H1 (cell line): Measurements from ENCODE around the gene UROS. TPM values are rescaled to one million over a fixed set of nuclear protein-coding genes. Genes with fewer than 3 reads are reported as not detected.

Experiments used
- CTCF ChIA-PET: fragments of 300-600 bp; sonication (Branson Sonifier 250); formaldehyde crosslinking; loops from one replicate; lab custom pipeline; 2021; ENCODE audit not compliant: partially characterized antibody; lab: Charles Lee
- POLR2A ChIA-PET: fragments of 300-600 bp; sonication (Branson Sonifier 250); formaldehyde crosslinking; loops from one replicate; lab custom pipeline; 2021; ENCODE audit warnings: inconsistent platforms; ENCODE audit not compliant: partially characterized antibody; lab: Charles Lee
- DNase-seq, 2 experiments: peaks; one replicate each; pipeline versions ENCODE4 v3.0.0 to v3.0.0-alpha.2; 2010 to 2022; ENCODE audit warnings: low spot score in 2 of 2, low read depth in 1 of 2, mixed read lengths in 1 of 2
- FAIRE-seq: peaks from 2 replicates; lab custom pipeline; 2011; peaks lifted over from hg19 to GRCh38; lab: Jason Lieb, UNC
- H2AFZ ChIP-seq: 2 replicates; pipeline ENCODE4 v1.8.1; 2012; ENCODE audit warnings: low read length, inconsistent platforms
- H2AK5ac ChIP-seq: 2 replicates; pipeline ENCODE4 v1.6.1; 2013; ENCODE audit warnings: low read depth, low read length
- H2BK120ac ChIP-seq: replicated peaks from 2 replicates; pipeline ENCODE3; 2013; ENCODE audit warnings: low read depth, low read length, inconsistent platforms
- H2BK12ac ChIP-seq: 2 replicates; pipeline ENCODE4 v1.6.1; 2013; ENCODE audit warnings: low read depth, low read length
- H2BK15ac ChIP-seq: 2 replicates; pipeline ENCODE4 v1.6.1; 2013; ENCODE audit warnings: low read length
- H2BK20ac ChIP-seq: 2 replicates; pipeline ENCODE4 v1.6.1; 2013; ENCODE audit warnings: low read length
- H2BK5ac ChIP-seq: 2 replicates; pipeline ENCODE4 v1.6.1; 2013; ENCODE audit warnings: low read depth, low read length
- H3K14ac ChIP-seq: 2 replicates; pipeline ENCODE4 v1.6.1; 2013; ENCODE audit warnings: inconsistent platforms; ENCODE audit not compliant: insufficient read length
- H3K18ac ChIP-seq: 2 replicates; pipeline ENCODE4 v1.6.1; 2013; ENCODE audit warnings: low read length; ENCODE audit errors: extremely low read depth
- H3K23ac ChIP-seq: 2 replicates; pipeline ENCODE4 v1.6.1; 2013; ENCODE audit warnings: inconsistent platforms; ENCODE audit not compliant: insufficient read length
- H3K23me2 ChIP-seq: 2 replicates; pipeline ENCODE4 v1.6.1; 2013; ENCODE audit warnings: low read depth, low read length
- H3K27ac ChIP-seq: 2 replicates; pipeline ENCODE4 v1.6.1; 2011; ENCODE audit warnings: low read depth, low read length, inconsistent platforms
- H3K27me3 ChIP-seq, 4 experiments: replicated peaks in 1 of 4; 1 replicate in 1 of 4; 2 replicates in 3 of 4; pipeline versions ENCODE4 v1.6.1 to v1.8.1; 2011 to 2013; ENCODE audit warnings: low read length in 3 of 4, mild to moderate bottlenecking in 3 of 4, inconsistent platforms in 2 of 4, mixed read lengths in 2 of 4, moderate library complexity in 1 of 4; ENCODE audit not compliant: control insufficient read depth in 3 of 4, insufficient read depth in 3 of 4; ENCODE audit errors: extremely low read depth in 1 of 4
- H3K36me3 ChIP-seq, 4 experiments: 2 replicates each; pipeline versions ENCODE4 v1.6.1 to v1.8.1; 2011 to 2013; ENCODE audit warnings: mild to moderate bottlenecking in 4 of 4, low read length in 3 of 4, moderate library complexity in 2 of 4, control low read depth in 1 of 4, inconsistent platforms in 1 of 4; ENCODE audit not compliant: insufficient read depth in 4 of 4, control insufficient read depth in 2 of 4
- H3K4ac ChIP-seq: replicated peaks from 2 replicates; pipeline ENCODE3; 2013; ENCODE audit warnings: low read length, low read depth, mixed read lengths, inconsistent platforms; ENCODE audit not compliant: insufficient read length
- H3K4me1 ChIP-seq, 4 experiments: replicated peaks in 1 of 4; 1 replicate in 1 of 4; 2 replicates in 3 of 4; pipeline versions ENCODE4 v1.6.1 to v1.8.1; 2011 to 2013; ENCODE audit warnings: low read length in 3 of 4, inconsistent platforms in 2 of 4, mixed read lengths in 1 of 4; ENCODE audit not compliant: insufficient read depth in 4 of 4, control insufficient read depth in 3 of 4
- H3K4me2 ChIP-seq, 2 experiments: 2 replicates each; pipeline versions ENCODE4 v1.6.1 to v1.8.1; 2011 to 2013; ENCODE audit warnings: low read depth in 2 of 2, low read length in 2 of 2, control low read depth in 1 of 2, inconsistent platforms in 1 of 2, mild to moderate bottlenecking in 1 of 2; ENCODE audit not compliant: insufficient read depth in 1 of 2
- H3K4me3 ChIP-seq, 4 experiments: fragments of 200-600, 300-600 bp in 1 of 4; sonication (generic), shearing (Covaris generic), sonication (Bioruptor Twin) in 1 of 4; 2 replicates each; pipeline versions ENCODE4 v1.5.1 to v1.8.1; 2011 to 2016; ENCODE audit warnings: low read length in 4 of 4, low read depth in 3 of 4, control low read depth in 2 of 4, inconsistent platforms in 2 of 4, mild to moderate bottlenecking in 2 of 4, mixed read lengths in 1 of 4, moderate library complexity in 1 of 4; ENCODE audit not compliant: insufficient read depth in 2 of 4; ENCODE audit errors: extremely low read depth in 1 of 4
- H3K56ac ChIP-seq: replicated peaks from 2 replicates; pipeline ENCODE3; 2013; ENCODE audit warnings: low read depth, mild to moderate bottlenecking, mixed read lengths, low read length, inconsistent platforms; ENCODE audit not compliant: insufficient read length
- H3K79me1 ChIP-seq: 2 replicates; pipeline ENCODE4 v1.6.1; 2013; ENCODE audit warnings: low read depth, low read length, control low read depth
- H3K79me2 ChIP-seq, 2 experiments: 2 replicates each; pipeline versions ENCODE4 v1.6.1 to v1.8.1; 2012 to 2013; ENCODE audit warnings: low read length in 2 of 2, mild to moderate bottlenecking in 2 of 2, inconsistent platforms in 1 of 2; ENCODE audit not compliant: insufficient read depth in 2 of 2, control insufficient read depth in 1 of 2
- H3K9ac ChIP-seq, 4 experiments: replicated peaks in 1 of 4; 1 replicate in 1 of 4; 2 replicates in 3 of 4; pipeline versions ENCODE4 v1.6.1 to v1.8.1; 2011 to 2013; ENCODE audit warnings: low read depth in 3 of 4, low read length in 3 of 4, control low read depth in 2 of 4, mild to moderate bottlenecking in 2 of 4, moderate library complexity in 2 of 4, inconsistent platforms in 1 of 4; ENCODE audit errors: extremely low read depth in 1 of 4
- H3K9me3 ChIP-seq, 2 experiments: 2 replicates each; pipeline versions ENCODE4 v1.6.1 to v1.8.1; 2012 to 2013; ENCODE audit warnings: mild to moderate bottlenecking in 2 of 2, moderate library complexity in 2 of 2, control low read depth in 1 of 2, inconsistent platforms in 1 of 2, low read depth in 1 of 2, low read length in 1 of 2, mixed read lengths in 1 of 2; ENCODE audit not compliant: insufficient read depth in 2 of 2
- H4K20me1 ChIP-seq, 2 experiments: replicated peaks in 1 of 2; 2 replicates each; pipeline versions ENCODE3 to v1.8.1; 2011 to 2013; ENCODE audit warnings: inconsistent platforms in 2 of 2, low read length in 2 of 2, mild to moderate bottlenecking in 1 of 2; ENCODE audit not compliant: insufficient read depth in 2 of 2, control insufficient read depth in 1 of 2
- H4K5ac ChIP-seq: 2 replicates; pipeline ENCODE4 v1.6.1; 2013; ENCODE audit warnings: low read length, low read depth, mixed read lengths, inconsistent platforms; ENCODE audit not compliant: insufficient read length
- H4K8ac ChIP-seq: 2 replicates; pipeline ENCODE4 v1.8.0; 2013; ENCODE audit warnings: mild to moderate bottlenecking, moderate library complexity, low read length, inconsistent platforms; ENCODE audit not compliant: insufficient read depth; ENCODE audit errors: extremely low read depth
- H4K91ac ChIP-seq: replicated peaks from 2 replicates; pipeline ENCODE3; 2013; ENCODE audit warnings: low read length, mixed read lengths, inconsistent platforms; ENCODE audit not compliant: insufficient read length
- CTCF ChIP-seq, 3 experiments: IDR thresholded peaks; 1 replicate in 2 of 3; 2 replicates in 1 of 3; pipeline versions ENCODE4 v1.5.1 to v1.6.1; 2011; ENCODE audit warnings: low read length in 3 of 3, mild to moderate bottlenecking in 3 of 3, inconsistent platforms in 2 of 3, low read depth in 1 of 3, moderate library complexity in 1 of 3; ENCODE audit not compliant: insufficient read depth in 1 of 3; ENCODE audit errors: control extremely low read depth in 1 of 3
- EP300 ChIP-seq, 2 experiments: IDR thresholded peaks; 1 replicate in 1 of 2; 2 replicates in 1 of 2; pipeline ENCODE4 v1.6.1; 2011 to 2012; ENCODE audit warnings: low read depth in 2 of 2, low read length in 2 of 2, mild to moderate bottlenecking in 2 of 2, borderline replicate concordance in 1 of 2, inconsistent platforms in 1 of 2, moderate library complexity in 1 of 2
- FOSL1 ChIP-seq: IDR thresholded peaks from 2 replicates; pipeline ENCODE4 v1.6.1; 2011; ENCODE audit warnings: mild to moderate bottlenecking, low read depth, low read length, moderate library complexity; ENCODE audit not compliant: insufficient read depth
- GABPA ChIP-seq: IDR thresholded peaks from 2 replicates; pipeline ENCODE4 v1.6.1; 2011; ENCODE audit warnings: mild to moderate bottlenecking, low read length, moderate library complexity, borderline replicate concordance; ENCODE audit not compliant: insufficient read depth
- HDAC2 ChIP-seq, 2 experiments: fragments of 300-600 bp in 1 of 2; sonication (generic) in 1 of 2; IDR thresholded peaks; 2 replicates each; pipeline ENCODE4 v1.6.1; 2011 to 2012; ENCODE audit warnings: low read depth in 2 of 2, low read length in 2 of 2, mild to moderate bottlenecking in 2 of 2, moderate library complexity in 2 of 2, borderline replicate concordance in 1 of 2, inconsistent platforms in 1 of 2
- RFX5 ChIP-seq: IDR thresholded peaks from 2 replicates; pipeline ENCODE4 v1.6.1; 2011; ENCODE audit warnings: low read depth, low read length, improper control_type of control experiment, borderline replicate concordance
- RXRA ChIP-seq: IDR thresholded peaks from 2 replicates; pipeline ENCODE4 v1.6.1; 2011; ENCODE audit warnings: low read depth, mild to moderate bottlenecking, low read length, moderate library complexity; ENCODE audit not compliant: insufficient read depth
- SP1 ChIP-seq: IDR thresholded peaks from 2 replicates; pipeline ENCODE4 v1.6.1; 2011; ENCODE audit warnings: low read depth, low read length
- TAF7 ChIP-seq: optimal IDR thresholded peaks from 2 replicates; pipeline ENCODE3; 2011; ENCODE audit warnings: low read depth, mild to moderate bottlenecking, inconsistent platforms, low read length, moderate library complexity, borderline replicate concordance
- WGBS, 2 experiments: shearing (Covaris generic) in 1 of 2; methylation state at CpG; one replicate each; pipeline versions ENCODE4 v1.1.6 to v1.1.7; 2013 to 2015; ENCODE audit warnings: low lambda C conversion rate in 2 of 2, mixed read lengths in 2 of 2, inconsistent platforms in 1 of 2, low coverage in 1 of 2, missing lambda C conversion rate in 1 of 2; ENCODE audit not compliant: insufficient replicate concordance in 2 of 2, insufficient coverage in 1 of 2, insufficient read length in 1 of 2; ENCODE audit errors: extremely low coverage in 1 of 2, missing lambda C conversion rate in 1 of 2; 5-methylcytosine and 5-hydroxymethylcytosine counted together
- polyA plus RNA-seq, 7 experiments: library from polyadenylated mRNA; depleted of rRNA in 3 of 7; stranded (reverse) in 5 of 7; unstranded in 2 of 7; fragments of >200 nt in 5 of 7; fragments of 200-250 nt in 2 of 7; gene quantifications; 1 replicate in 5 of 7; 2 replicates in 1 of 7; 4 replicates in 1 of 7; pipeline versions ENCODE4 v1.2.1 to v1.2.3, GENCODE V29; 2011 to 2013; ENCODE audit warnings: missing spikeins in 2 of 7, mixed read lengths in 2 of 7
- total RNA-seq: library from RNA; stranded (reverse); fragmentation: NEBNext Ultra II Directional; extraction: Animal tissue kit (Norgen Biotek cat#: 25700); gene quantifications from 2 replicates; pipeline ENCODE4 v1.2.1, GENCODE V29; 2021

Gene UROS
- total and polyA plus RNA-seq, 2 of the 8 experiments (the other 6 are each of a cell fraction or from before 2014, with no cell fraction given): 45.6 to 58.0 TPM

- H3K9ac ChIP-seq: no peak overlapping the region
- H4K8ac ChIP-seq: no peak overlapping the region
- ChIA-PET POLR2A (interaction anchor here (0.9 to 1.6 kb wide), 2 partner anchors 9 to 13 kb away, joined by 3 to 4 read pairs; no protein-coding TSS in a partner anchor), CTCF (interaction anchor here (2.1 kb wide), 1 partner anchor 11 kb away, joined by 6 read pairs; no protein-coding TSS in a partner anchor)
- H2BK12ac ChIP-seq: no peak overlapping the region
- DNase-seq: no peak
- FAIRE-seq: no peak
- H3K27me3 ChIP-seq: no peaks in the 10 kb centered on the region
- H3K4me2 ChIP-seq: no peak overlapping the region
- H2BK15ac ChIP-seq: no peak overlapping the region
- H3K23ac ChIP-seq: no peak overlapping the region
- H4K20me1 ChIP-seq: peaks cover 0 to 9% of the 10 kb centered on the region in 2 experiments
- H3K9me3 ChIP-seq: no peaks in the 10 kb centered on the region
- no peaks in the 10 kb centered on the region for H3K4me1 ChIP-seq
- no peak overlapping the region for H2BK5ac ChIP-seq
- no peak overlapping the region for H2AFZ ChIP-seq
- no peaks in the 10 kb centered on the region for H3K79me2 ChIP-seq
- no peak overlapping the region for H4K5ac ChIP-seq
- H4K91ac ChIP-seq: no peak overlapping the region
- H3K4ac ChIP-seq: no peak overlapping the region
- 0 out of 2 replicates have a peak, but pooled peaks cover 3% of the 10 kb centered on the region for H3K23me2 ChIP-seq
- no peak overlapping the region for H2BK20ac ChIP-seq
- WGBS, 2 experiments: 93% methylated on average over 7 of the region's 7 CpGs; no CpG with 5 or more reads in 1 of the 2 experiments
- H3K18ac ChIP-seq: no peak overlapping the region
- no peak overlapping the region for H2AK5ac ChIP-seq
- H3K56ac ChIP-seq: no peak overlapping the region
- H3K79me1 ChIP-seq: no peaks in the 10 kb centered on the region
- no peak overlapping the region for H3K4me3 ChIP-seq
- H3K14ac ChIP-seq: no peak overlapping the region
- H3K36me3 ChIP-seq: peaks cover 27 to 93% (median 78%) of the 10 kb centered on the region in 4 experiments
- no peak overlapping the region for H3K27ac ChIP-seq
- no peak overlapping the region for H2BK120ac ChIP-seq
- TF ChIP-seq GABPA: no peak
- TF ChIP-seq EP300 (IDR thresholded peaks at IDR 0.05; ENCODE audit: borderline replicate concordance in 1 of 2, low read depth in 2 of 2, low read length in 2 of 2): no peak
- TF ChIP-seq HDAC2 (IDR thresholded peaks at IDR 0.05; ENCODE audit: borderline replicate concordance in 1 of 2, low read depth in 2 of 2, low read length in 2 of 2): no peak
- TF ChIP-seq TAF7: no peak
- TF ChIP-seq FOSL1: no peak
- no peak for TF ChIP-seq RFX5
- TF ChIP-seq SP1: no peak
- TF ChIP-seq RXRA: no peak
- TF ChIP-seq CTCF (IDR thresholded peaks at IDR 0.05; ENCODE audit: control extremely low read depth in 1 of 3, insufficient read depth in 1 of 3, low read depth in 1 of 3, low read length in 3 of 3): no peak
Measured at GRCh38 chr10:125739994-125740679, 82.9 kb downstream of the UROS start.
